ENCODE measurements around the gene TGM2.

The TGM2 gene

DNA sequence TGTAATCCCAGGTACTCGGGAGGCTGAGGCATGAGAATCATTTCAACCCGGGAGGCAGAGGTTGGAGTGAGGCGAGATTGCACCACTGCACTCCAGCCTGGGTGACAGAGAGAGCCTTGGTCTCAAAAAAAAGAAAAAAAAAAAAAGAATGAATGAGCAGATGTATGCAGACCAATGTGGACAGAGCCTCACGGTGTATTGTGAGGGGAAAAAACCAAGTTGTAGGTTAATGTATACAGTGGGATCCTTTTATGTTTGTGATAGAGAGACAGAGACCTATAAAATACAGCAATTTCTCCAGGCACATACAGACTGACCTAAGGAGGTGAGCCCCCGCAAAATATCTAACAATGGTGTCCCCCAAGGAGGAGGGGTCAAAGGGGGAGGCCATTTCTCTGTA is 11.7 kb downstream of the TGM2 start:
- POLR2A ChIA-PET, result no interaction called here
- DNase-seq (ENCODE audit: low read depth, low spot score), result no peak
- no peak overlapping the region for H3K4me3 ChIP-seq (ENCODE audit: low read depth, low read length)
- TF ChIP-seq, protein P1, sequence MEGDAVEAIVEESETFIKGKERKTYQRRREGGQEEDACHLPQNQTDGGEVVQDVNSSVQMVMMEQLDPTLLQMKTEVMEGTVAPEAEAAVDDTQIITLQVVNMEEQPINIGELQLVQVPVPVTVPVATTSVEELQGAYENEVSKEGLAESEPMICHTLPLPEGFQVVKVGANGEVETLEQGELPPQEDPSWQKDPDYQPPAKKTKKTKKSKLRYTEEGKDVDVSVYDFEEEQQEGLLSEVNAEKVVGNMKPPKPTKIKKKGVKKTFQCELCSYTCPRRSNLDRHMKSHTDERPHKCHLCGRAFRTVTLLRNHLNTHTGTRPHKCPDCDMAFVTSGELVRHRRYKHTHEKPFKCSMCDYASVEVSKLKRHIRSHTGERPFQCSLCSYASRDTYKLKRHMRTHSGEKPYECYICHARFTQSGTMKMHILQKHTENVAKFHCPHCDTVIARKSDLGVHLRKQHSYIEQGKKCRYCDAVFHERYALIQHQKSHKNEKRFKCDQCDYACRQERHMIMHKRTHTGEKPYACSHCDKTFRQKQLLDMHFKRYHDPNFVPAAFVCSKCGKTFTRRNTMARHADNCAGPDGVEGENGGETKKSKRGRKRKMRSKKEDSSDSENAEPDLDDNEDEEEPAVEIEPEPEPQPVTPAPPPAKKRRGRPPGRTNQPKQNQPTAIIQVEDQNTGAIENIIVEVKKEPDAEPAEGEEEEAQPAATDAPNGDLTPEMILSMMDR (IDR thresholded peaks at IDR 0.05; ENCODE audit: insufficient read depth, low read length, missing control alignments), result no peak
- CTCF ChIA-PET, result interaction anchor here (1.1 to 2.5 kb wide), 4 partner anchors 38 to 589 kb away, joined by 3 to 12 read pairs (median 4); no protein-coding TSS in a partner anchor

DNA sequence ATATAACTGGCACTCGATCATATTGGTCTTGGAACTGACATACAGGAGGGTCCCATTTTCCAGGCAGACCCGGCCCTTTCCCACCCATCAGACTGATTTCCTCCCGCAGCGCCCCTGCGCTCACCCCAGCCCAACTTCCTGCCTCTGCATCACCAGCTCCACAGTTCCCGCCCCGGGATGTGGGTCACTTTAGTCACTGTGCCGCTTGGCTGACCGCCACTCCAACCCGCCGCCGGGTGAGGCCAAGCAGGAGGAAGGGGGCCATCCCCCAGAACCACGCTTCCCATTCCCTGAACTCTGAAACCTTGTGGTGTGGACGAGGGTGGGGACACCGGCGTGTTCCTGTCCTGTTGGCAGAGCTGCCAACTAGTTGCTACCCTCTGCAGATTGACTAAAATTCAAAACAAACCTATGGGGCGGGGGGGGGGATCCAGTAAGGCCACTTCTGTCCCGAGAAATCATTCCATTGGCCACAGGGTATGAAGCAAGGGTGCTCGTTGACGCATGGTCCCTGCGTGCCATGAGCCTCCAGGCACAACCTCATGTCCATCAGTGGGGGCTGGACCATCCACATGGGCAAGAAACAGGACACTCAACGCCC is 12.3 kb downstream of the TGM2 start:
- H3K4me3 ChIP-seq (ENCODE audit: low read depth, low read length), result no peak overlapping the region
- no peak for DNase-seq (ENCODE audit: low read depth, low spot score)
- ChIA-PET CTCF (interaction anchor here (1.2 to 2.9 kb wide), 4 partner anchors 10 to 95 kb away, joined by 4 to 22 read pairs (median 7); partner anchors contain the start of gene TGM2), POLR2A (no interaction called here)
- TF ChIP-seq, protein P1 (IDR thresholded peaks at IDR 0.05; ENCODE audit: insufficient read depth, low read length, missing control alignments), result no peak

- no peak overlapping the region for H3K4me3 ChIP-seq (ENCODE audit: low read depth, low read length)
- CTCF ChIA-PET, result interaction anchor here (0.8 to 2.9 kb wide), 5 partner anchors 11 to 95 kb away, joined by 3 to 22 read pairs (median 6); partner anchors contain the start of gene TGM2
- POLR2A ChIA-PET, result no interaction called here
- DNase-seq (ENCODE audit: low read depth, low spot score), result no peak
- TF ChIP-seq, protein P1 (IDR thresholded peaks at IDR 0.05; ENCODE audit: insufficient read depth, low read length, missing control alignments), result no peak
Measured at GRCh38 chr20:38152175-38152620, 12.9 kb downstream of the TGM2 start.

DNA sequence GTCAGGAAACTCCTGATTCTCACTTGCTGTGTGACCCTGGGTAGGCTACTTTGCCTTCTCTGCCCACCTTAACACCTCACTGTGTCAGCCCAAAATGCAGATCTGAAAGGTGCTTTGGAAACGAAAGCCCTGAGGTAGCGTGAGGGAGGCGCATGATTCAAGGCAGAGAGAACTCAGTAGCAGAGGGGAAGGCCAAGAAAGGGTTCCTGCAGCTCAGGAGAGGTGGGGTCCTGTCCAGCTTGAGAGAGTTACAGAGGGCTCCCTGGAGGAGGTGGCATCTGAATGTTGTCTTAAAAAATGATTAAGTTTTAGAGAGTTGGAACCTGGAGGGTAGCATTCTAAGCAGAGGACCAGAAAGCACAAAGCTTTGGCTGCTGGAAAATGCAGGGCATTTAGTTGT is 13.6 kb downstream of the TGM2 start:
- POLR2A ChIA-PET, result no interaction called here
- no peak overlapping the region for H3K4me3 ChIP-seq (ENCODE audit: low read depth, low read length)
- DNase-seq (ENCODE audit: low read depth, low spot score), result no peak
- CTCF ChIA-PET, result interaction anchor here (0.7 to 2.9 kb wide), 6 partner anchors 12 to 94 kb away, joined by 3 to 22 read pairs (median 5); partner anchors contain the start of gene TGM2
- TF ChIP-seq, protein P1 (IDR thresholded peaks at IDR 0.05; ENCODE audit: insufficient read depth, low read length, missing control alignments), result no peak

DNA sequence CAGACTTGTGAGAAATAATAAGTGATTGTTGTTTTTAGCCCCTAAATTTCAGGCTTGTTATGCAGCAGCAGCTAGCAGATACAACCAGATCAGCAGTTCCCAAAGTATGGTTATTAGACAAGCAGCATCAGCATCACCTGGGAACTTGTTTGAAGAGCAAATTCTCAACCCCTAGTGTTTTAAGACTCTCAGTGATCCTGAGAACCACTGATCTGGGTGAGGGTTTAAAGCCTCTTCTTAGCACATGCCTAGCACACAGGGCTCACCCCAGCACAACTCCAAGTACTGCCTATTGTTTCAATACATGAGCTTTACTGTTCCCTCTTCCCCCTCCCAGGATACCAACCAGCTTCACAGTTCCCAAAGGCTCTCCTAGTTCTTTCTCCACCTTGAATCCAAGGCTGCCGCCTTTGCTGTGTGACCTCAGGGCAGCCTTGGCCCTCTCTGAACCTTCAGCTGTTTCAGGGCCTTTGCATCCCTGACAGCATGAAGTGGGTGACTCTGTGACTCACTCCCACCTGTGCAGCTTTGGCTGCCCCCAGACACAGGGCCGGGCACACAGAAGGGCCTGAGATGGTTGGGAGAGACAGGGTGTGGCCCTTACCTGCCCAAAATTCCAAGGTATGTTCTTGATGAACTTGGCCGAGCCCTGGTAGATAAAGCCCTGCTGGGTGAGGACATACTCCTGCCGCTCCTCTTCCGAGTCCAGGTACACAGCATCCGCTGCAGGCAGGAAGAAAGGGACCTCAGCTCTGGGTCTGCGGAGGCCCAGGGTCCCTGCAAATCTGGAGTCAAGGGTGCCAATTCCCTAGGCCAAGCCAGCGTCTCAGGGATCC is 14.5 kb downstream of the TGM2 start:
- no peak overlapping the region for H3K4me3 ChIP-seq (ENCODE audit: low read depth, low read length)
- no peak for DNase-seq (ENCODE audit: low read depth, low spot score)
- POLR2A ChIA-PET, result no interaction called here
- TF ChIP-seq, protein P1 (IDR thresholded peaks at IDR 0.05; ENCODE audit: insufficient read depth, low read length, missing control alignments), result no peak
- CTCF ChIA-PET, result interaction anchor here (0.7 to 2.9 kb wide), 4 partner anchors 12 to 93 kb away, joined by 3 to 22 read pairs (median 3); partner anchors contain the start of gene TGM2
